CD14-positive monocyte (primary cell): ENCODE measurements around the gene CNTN1. TPM values are rescaled to one million over a fixed set of nuclear protein-coding genes. Genes with fewer than 3 reads are reported as not detected.

Experiments used
- DNase-seq, 3 donors: peaks; one replicate each; pipeline ENCODE4 v3.0.0-alpha.2; 2011 to 2022
- H2AFZ ChIP-seq: 2 replicates; pipeline ENCODE4 v1.6.0; 2012; ENCODE audit warnings: mild to moderate bottlenecking, low read depth, low read length, inconsistent platforms; ENCODE audit not compliant: insufficient read depth, poor library complexity, severe bottlenecking
- H3K27ac ChIP-seq, 2 donors: 1 replicate in 1 of 2; 2 replicates in 1 of 2; pipeline ENCODE4 v1.5.1; 2012 to 2013; ENCODE audit warnings: low read length in 2 of 2, control low read depth in 1 of 2, inconsistent platforms in 1 of 2, low read depth in 1 of 2, mild to moderate bottlenecking in 1 of 2
- H3K27me3 ChIP-seq, 2 donors: one replicate each; pipeline versions ENCODE4 v1.6.0 to v1.6.1; 2011 to 2013; ENCODE audit warnings: low read length in 2 of 2; ENCODE audit not compliant: control insufficient read depth in 2 of 2, insufficient read depth in 2 of 2
- H3K36me3 ChIP-seq, 2 donors: replicated peaks in 1 of 2; 1 replicate in 1 of 2; 2 replicates in 1 of 2; pipeline versions ENCODE4 v1.5.1 to v1.6.1; 2012 to 2013; ENCODE audit warnings: low read length in 2 of 2, control low read depth in 1 of 2, inconsistent platforms in 1 of 2, mild to moderate bottlenecking in 1 of 2; ENCODE audit not compliant: insufficient read depth in 2 of 2, control insufficient read depth in 1 of 2
- H3K4me1 ChIP-seq, 2 donors: 1 replicate in 1 of 2; 2 replicates in 1 of 2; pipeline versions ENCODE4 v1.5.1 to v1.6.1; 2012 to 2013; ENCODE audit warnings: low read length in 2 of 2, control low read depth in 1 of 2, inconsistent platforms in 1 of 2, mild to moderate bottlenecking in 1 of 2, moderate library complexity in 1 of 2; ENCODE audit not compliant: insufficient read depth in 2 of 2, control insufficient read depth in 1 of 2
- H3K4me2 ChIP-seq: replicated peaks from 2 replicates; pipeline ENCODE3; 2012; ENCODE audit warnings: low read length, moderate library complexity, mild to moderate bottlenecking; ENCODE audit not compliant: poor library complexity, severe bottlenecking; ENCODE audit errors: extremely low read depth
- H3K4me3 ChIP-seq, 3 experiments: fragments of 200-600 bp in 1 of 3; sonication (generic) in 1 of 3; replicated peaks in 1 of 3; 1 replicate in 2 of 3; 2 replicates in 1 of 3; pipeline ENCODE4 v1.5.1; 2011 to 2013; ENCODE audit warnings: low read length in 3 of 3, mild to moderate bottlenecking in 3 of 3, control low read depth in 2 of 3, low read depth in 2 of 3, inconsistent platforms in 1 of 3, moderate library complexity in 1 of 3
- H3K79me2 ChIP-seq: 2 replicates; pipeline ENCODE4 v1.6.0; 2012; ENCODE audit warnings: mild to moderate bottlenecking, control low read depth, inconsistent platforms, low read length, moderate library complexity; ENCODE audit not compliant: insufficient read depth
- H3K9ac ChIP-seq: 2 replicates; pipeline ENCODE4 v1.6.0; 2017; ENCODE audit warnings: low read length, mild to moderate bottlenecking; ENCODE audit not compliant: insufficient read depth, poor library complexity, severe bottlenecking
- H3K9me3 ChIP-seq, 2 donors: replicated peaks in 1 of 2; 1 replicate in 1 of 2; 2 replicates in 1 of 2; pipeline versions ENCODE4 v1.5.1 to v1.6.1; 2012 to 2013; ENCODE audit warnings: low read length in 2 of 2, control low read depth in 1 of 2; ENCODE audit not compliant: control insufficient read depth in 1 of 2, insufficient read depth in 1 of 2
- H4K20me1 ChIP-seq: 2 replicates; pipeline ENCODE4 v1.6.0; 2012; ENCODE audit warnings: mild to moderate bottlenecking, low read length, control low read depth, moderate library complexity; ENCODE audit not compliant: insufficient read depth
- H3K27ac Mint-ChIP-seq, 7 donors: one replicate each; pipeline ENCODE4 v1.8.0; 2020; ENCODE audit warnings: mild to moderate bottlenecking in 7 of 7, mixed read lengths in 7 of 7, moderate library complexity in 6 of 7, inconsistent platforms in 2 of 7
- H3K27me3 Mint-ChIP-seq, 3 donors: one replicate each; pipeline ENCODE4 v1.8.0; 2021 to 2022; ENCODE audit warnings: low read depth in 3 of 3, mild to moderate bottlenecking in 3 of 3, mixed read lengths in 3 of 3, moderate library complexity in 3 of 3, inconsistent platforms in 1 of 3
- H3K36me3 Mint-ChIP-seq, 2 donors: one replicate each; pipeline ENCODE4 v1.8.0; 2020; ENCODE audit warnings: mixed read lengths in 2 of 2, inconsistent platforms in 1 of 2, mild to moderate bottlenecking in 1 of 2
- H3K4me1 Mint-ChIP-seq: one replicate; pipeline ENCODE4 v1.8.0; 2020; ENCODE audit warnings: mild to moderate bottlenecking, mixed read lengths
- H3K4me3 Mint-ChIP-seq, 2 donors: one replicate each; pipeline ENCODE4 v1.8.0; 2020; ENCODE audit warnings: mild to moderate bottlenecking in 2 of 2, mixed read lengths in 2 of 2, moderate library complexity in 1 of 2
- H3K9me3 Mint-ChIP-seq, 7 donors: one replicate each; pipeline ENCODE4 v1.8.0; 2020 to 2022; ENCODE audit warnings: mixed read lengths in 7 of 7, mild to moderate bottlenecking in 6 of 7, moderate library complexity in 6 of 7, inconsistent platforms in 2 of 7
- WGBS: methylation state at CpG from one replicate; pipeline ENCODE4 v1.1.5; 2013; ENCODE audit warnings: missing lambda C conversion rate; ENCODE audit not compliant: insufficient coverage; 5-methylcytosine and 5-hydroxymethylcytosine counted together
- intact Hi-C, 2 donors: fragments of 100-400 bp; cut with micrococcal nuclease; formaldehyde crosslinking; loops; one replicate each; pipeline versions ENCODE4 v1.15.0 to v1.15.1; 2023
- polyA plus RNA-seq, 3 donors: library from polyadenylated mRNA; depleted of rRNA in 1 of 3; unstranded in 2 of 3; stranded (reverse) in 1 of 3; fragments of 300-500 nt in 2 of 3; fragments of >200 nt in 1 of 3; fragmentation: Illumina TruSeq in 2 of 3; gene quantifications; 1 replicate in 2 of 3; 2 replicates in 1 of 3; pipeline ENCODE4 v1.2.3, GENCODE V29; 2012 to 2021
- TF ChIP-seq, protein P1 (sequence below): fragments of 200-600 bp; IDR thresholded peaks from one replicate; pipeline ENCODE4 v1.8.0; 2022; ENCODE audit warnings: antibody characterized with exemption, mild to moderate bottlenecking

Gene CNTN1
- polyA plus RNA-seq, 3 donors: not detected

DNA sequence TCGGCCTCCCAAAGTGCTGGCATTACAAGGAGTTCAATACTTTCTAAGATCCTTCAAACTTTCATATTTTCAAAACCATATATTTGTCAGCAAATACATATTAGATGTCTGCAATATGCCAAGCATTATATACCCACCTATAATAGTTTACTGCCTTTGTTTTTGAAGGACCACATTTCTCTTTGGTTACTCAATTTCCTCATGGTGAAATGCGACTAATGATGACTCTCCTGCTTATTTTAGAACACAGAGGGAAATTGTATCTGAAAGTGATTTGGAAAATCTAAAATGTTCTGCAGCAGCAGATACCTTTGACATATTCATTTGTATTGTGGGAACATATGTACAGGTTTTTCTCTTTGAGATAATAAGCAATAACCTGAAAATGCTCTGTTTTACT is 2.7 kb upstream of the CNTN1 start:
- Histone ChIP-seq H2AFZ (no peak overlapping the region), H3K4me2 (no peak overlapping the region), H3K9me3 (peaks cover 3 to 13% of the 10 kb centered on the region in 2 donors), H3K4me3 (no peak overlapping the region), H3K9ac (no peak overlapping the region), H3K79me2 (no peaks in the 10 kb centered on the region), H4K20me1 (no peaks in the 10 kb centered on the region), H3K4me1 (peaks cover 8 to 11% of the 10 kb centered on the region in 2 donors), H3K27me3 (peaks cover 30 to 41% of the 10 kb centered on the region in 2 donors), H3K36me3 (no peaks in the 10 kb centered on the region), H3K27ac (no peak overlapping the region)
- H3K36me3 Mint-ChIP-seq: no peaks in the 10 kb centered on the region
- peaks cover 36 to 44% (median 37%) of the 10 kb centered on the region in 3 donors for H3K27me3 Mint-ChIP-seq
- WGBS: 86% methylated on average over 1 of the region's 2 CpGs
- TF ChIP-seq, protein P1, sequence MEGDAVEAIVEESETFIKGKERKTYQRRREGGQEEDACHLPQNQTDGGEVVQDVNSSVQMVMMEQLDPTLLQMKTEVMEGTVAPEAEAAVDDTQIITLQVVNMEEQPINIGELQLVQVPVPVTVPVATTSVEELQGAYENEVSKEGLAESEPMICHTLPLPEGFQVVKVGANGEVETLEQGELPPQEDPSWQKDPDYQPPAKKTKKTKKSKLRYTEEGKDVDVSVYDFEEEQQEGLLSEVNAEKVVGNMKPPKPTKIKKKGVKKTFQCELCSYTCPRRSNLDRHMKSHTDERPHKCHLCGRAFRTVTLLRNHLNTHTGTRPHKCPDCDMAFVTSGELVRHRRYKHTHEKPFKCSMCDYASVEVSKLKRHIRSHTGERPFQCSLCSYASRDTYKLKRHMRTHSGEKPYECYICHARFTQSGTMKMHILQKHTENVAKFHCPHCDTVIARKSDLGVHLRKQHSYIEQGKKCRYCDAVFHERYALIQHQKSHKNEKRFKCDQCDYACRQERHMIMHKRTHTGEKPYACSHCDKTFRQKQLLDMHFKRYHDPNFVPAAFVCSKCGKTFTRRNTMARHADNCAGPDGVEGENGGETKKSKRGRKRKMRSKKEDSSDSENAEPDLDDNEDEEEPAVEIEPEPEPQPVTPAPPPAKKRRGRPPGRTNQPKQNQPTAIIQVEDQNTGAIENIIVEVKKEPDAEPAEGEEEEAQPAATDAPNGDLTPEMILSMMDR: no peak
- no peak overlapping the region for H3K27ac Mint-ChIP-seq
- H3K9me3 Mint-ChIP-seq: peaks cover 0 to 10% (median 7%) of the 10 kb centered on the region in 7 donors
- intact Hi-C loops: no loop called here
- H3K4me3 Mint-ChIP-seq: no peak overlapping the region
- no peak for DNase-seq
- H3K4me1 Mint-ChIP-seq: no peaks in the 10 kb centered on the region

DNA sequence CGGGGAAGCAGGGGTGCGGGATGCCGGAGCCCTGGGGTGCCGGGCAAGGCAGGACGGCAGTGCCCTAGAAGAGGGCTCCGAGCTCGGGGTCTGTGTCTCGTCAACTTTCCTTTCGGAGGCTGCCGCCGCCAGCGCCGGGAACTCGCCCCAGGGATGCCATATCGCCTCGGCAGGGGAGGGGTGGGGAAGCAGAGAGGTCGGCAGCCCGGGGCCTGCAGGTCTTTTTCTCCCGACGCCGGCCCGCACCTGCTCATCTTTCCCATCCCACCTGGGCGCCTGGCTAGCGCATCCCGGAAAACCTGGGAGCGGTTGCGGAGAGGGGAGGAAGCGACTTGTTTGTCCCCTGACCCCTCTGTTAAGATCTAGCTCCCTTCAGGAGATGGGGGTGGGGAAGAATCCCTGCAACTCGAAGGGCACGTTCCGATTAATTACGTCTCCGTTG is 547 bp downstream of the CNTN1 start:
- Mint-ChIP-seq H3K4me1 (no peaks in the 10 kb centered on the region), H3K27me3 (peaks cover 37 to 55% (median 43%) of the 10 kb centered on the region in 3 donors), H3K36me3 (no peaks in the 10 kb centered on the region), H3K4me3 (peak overlapping the region in 1 of 2 donors; percentile 69), H3K27ac (peak overlapping the region in 1 of 7 donors; percentile 20), H3K9me3 (peaks cover 0 to 10% (median 7%) of the 10 kb centered on the region in 7 donors)
- no peaks in the 10 kb centered on the region for H3K79me2 ChIP-seq
- no peaks in the 10 kb centered on the region for H3K36me3 ChIP-seq
- no peak overlapping the region for H3K9ac ChIP-seq
- peak overlapping the region; percentile 50 for H2AFZ ChIP-seq
- peaks cover 31 to 53% of the 10 kb centered on the region in 2 donors for H3K27me3 ChIP-seq
- H3K27ac ChIP-seq: no peak overlapping the region
- peaks cover 3 to 13% of the 10 kb centered on the region in 2 donors for H3K9me3 ChIP-seq
- intact Hi-C loops: no loop called here
- no peaks in the 10 kb centered on the region for H4K20me1 ChIP-seq
- DNase-seq: no peak
- peak overlapping the region; percentile 55 for H3K4me2 ChIP-seq
- peaks cover 8 to 11% of the 10 kb centered on the region in 2 donors for H3K4me1 ChIP-seq
- WGBS: 0% methylated on average over 22 of the region's 33 CpGs
- peak overlapping the region in 1 of 3 experiments; percentile 49 for H3K4me3 ChIP-seq
- TF ChIP-seq, protein P1: no peak
